ENCODE data around the gene RET. TPM values are rescaled to one million over a fixed set of nuclear protein-coding genes. Genes with fewer than 3 reads are reported as not detected.
A peak's percentile ranks its signal among the peaks of the same experiment; 100 is the strongest.

RET gene
- total and polyA plus RNA-seq, 2 of the 8 experiments (the other 6 are each of a cell fraction or from before 2014, with no cell fraction given): 6.7 to 8.4 TPM

- WGBS, 2 experiments (ENCODE audit: extremely low coverage in 1 of 2, insufficient coverage in 1 of 2, insufficient read length in 1 of 2, insufficient replicate concordance in 2 of 2, low coverage in 1 of 2, low lambda C conversion rate in 2 of 2, missing lambda C conversion rate in 1 of 2): 81% methylated on average over 11 of the region's 11 CpGs; no CpG with 5 or more reads in 1 of the 2 experiments
- Histone ChIP-seq H3K27ac (ENCODE audit: low read depth, low read length) (no peak overlapping the region), H3K4me3 (ENCODE audit: extremely low read depth in 1 of 4, insufficient read depth in 2 of 4, low read depth in 3 of 4, low read length in 4 of 4) (no peak overlapping the region), H3K27me3 (replicated peaks in 1 of 4; ENCODE audit: control insufficient read depth in 3 of 4, extremely low read depth in 1 of 4, insufficient read depth in 3 of 4, low read length in 3 of 4) (no peaks in the 10 kb centered on the region), H3K56ac (replicated peaks; ENCODE audit: insufficient read length, low read depth, low read length) (no peak overlapping the region), H3K23ac (ENCODE audit: insufficient read length) (no peak overlapping the region), H3K79me1 (ENCODE audit: low read depth, low read length) (no peaks in the 10 kb centered on the region), H4K20me1 (replicated peaks in 1 of 2; ENCODE audit: control insufficient read depth in 1 of 2, insufficient read depth in 2 of 2, low read length in 2 of 2) (no peaks in the 10 kb centered on the region), H4K8ac (ENCODE audit: extremely low read depth, insufficient read depth, low read length) (no peak overlapping the region; the same call in 1 of the 2 replicates), H3K4ac (replicated peaks; ENCODE audit: insufficient read length, low read depth, low read length) (no peak overlapping the region), H3K9me3 (ENCODE audit: insufficient read depth in 2 of 2, low read depth in 1 of 2, low read length in 1 of 2) (no peaks in the 10 kb centered on the region), H3K18ac (ENCODE audit: extremely low read depth, low read length) (no peak overlapping the region), H3K4me2 (ENCODE audit: insufficient read depth in 1 of 2, low read depth in 2 of 2, low read length in 2 of 2) (no peak overlapping the region), H3K9ac (replicated peaks in 1 of 4; ENCODE audit: extremely low read depth in 1 of 4, low read depth in 3 of 4, low read length in 3 of 4) (no peak overlapping the region), H3K23me2 (ENCODE audit: low read depth, low read length) (no peaks in the 10 kb centered on the region), H2BK120ac (replicated peaks; ENCODE audit: low read depth, low read length) (no peak overlapping the region), H3K4me1 (replicated peaks in 1 of 4; ENCODE audit: control insufficient read depth in 3 of 4, insufficient read depth in 4 of 4, low read length in 3 of 4) (peaks cover 0 to 23% (median 11%) of the 10 kb centered on the region in 4 experiments; a peak in 6 of 7 replicates), H2AK5ac (ENCODE audit: low read depth, low read length) (peak overlapping the region; percentile 65; the same call in 1 of the 2 replicates), H3K79me2 (ENCODE audit: control insufficient read depth in 1 of 2, insufficient read depth in 2 of 2, low read length in 2 of 2) (no peaks in the 10 kb centered on the region), H2BK15ac (ENCODE audit: low read length) (no peak overlapping the region), H3K36me3 (ENCODE audit: control insufficient read depth in 2 of 4, insufficient read depth in 4 of 4, low read length in 3 of 4) (no peaks in the 10 kb centered on the region), H2BK5ac (ENCODE audit: low read depth, low read length) (no peak overlapping the region; the same call in 1 of the 2 replicates), H2BK12ac (ENCODE audit: low read depth, low read length) (0 out of 2 replicates have a peak overlapping the region, but pooled peaks have one; percentile 68), H4K5ac (ENCODE audit: insufficient read length, low read depth, low read length) (no peak overlapping the region), H4K91ac (replicated peaks; ENCODE audit: insufficient read length, low read length) (no peak overlapping the region), H2AFZ (ENCODE audit: low read length) (no peak overlapping the region), H2BK20ac (ENCODE audit: low read length) (no peak overlapping the region), H3K14ac (ENCODE audit: insufficient read length) (no peak overlapping the region)
- DNase-seq (ENCODE audit: low read depth in 1 of 2, low spot score in 2 of 2) (no peak), FAIRE-seq (no peak)
- POLR2A ChIA-PET (ENCODE audit: partially characterized antibody): no interaction called here
- CTCF ChIA-PET (ENCODE audit: partially characterized antibody): interaction anchor here (1.0 to 1.7 kb wide), 3 partner anchors 9 to 93 kb away, joined by 3 to 8 read pairs (median 5); no protein-coding TSS in a partner anchor
These were observed 31.1 kb upstream of the RET start for GRCh38 chr10:43045631-43046287.

All from H1 (cell line).